ENCODE data around the gene TRIM5. TPM values are rescaled to one million over a fixed set of nuclear protein-coding genes. Genes with fewer than 3 reads are reported as not detected.

Gene TRIM5
- total RNA-seq, 2 experiments from 2014 or later, result 5.9 to 8.0 TPM

- Mint-ChIP-seq H3K4me1 (ENCODE audit: low read depth) (no peaks in the 10 kb centered on the region), H3K27ac (no peak overlapping the region)
- CTCF ChIA-PET, result no interaction called here
These were observed 29.4 kb downstream of the TRIM5 start for GRCh38 chr11:5655474-5655873.

DNA sequence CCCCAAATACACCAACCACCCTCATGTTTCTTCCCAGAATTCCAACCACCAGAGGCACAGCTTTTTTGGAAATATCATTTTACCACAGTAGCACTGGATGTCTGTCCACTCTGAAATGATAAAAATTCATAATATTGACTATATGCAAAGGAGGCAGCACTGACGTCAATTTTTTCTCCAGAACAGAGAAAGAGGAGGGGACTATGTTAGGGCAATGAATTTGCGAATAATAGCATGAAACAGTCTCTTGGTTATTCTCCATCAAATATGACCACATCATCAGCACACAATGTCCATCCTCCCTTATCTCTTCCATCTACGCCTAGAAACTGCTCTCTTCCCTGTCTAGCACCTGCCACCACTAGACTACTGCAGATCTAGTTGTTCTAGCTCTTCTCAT, 38.7 kb downstream of the TRIM5 start:
- Mint-ChIP-seq H3K36me3 (ENCODE audit: low read depth) (peaks cover 51% of the 10 kb centered on the region), H3K4me1 (ENCODE audit: low read depth) (no peaks in the 10 kb centered on the region), H3K9me3 (no peaks in the 10 kb centered on the region), H3K27me3 (no peaks in the 10 kb centered on the region), H3K4me3 (no peak overlapping the region), H3K27ac (no peak overlapping the region)
- H3K36me3 ChIP-seq (ENCODE audit: insufficient read depth, low read length), result peaks cover 22% of the 10 kb centered on the region
- no peaks in the 10 kb centered on the region for H3K9me3 ChIP-seq (ENCODE audit: control insufficient read depth in 1 of 2, insufficient read depth in 1 of 2, low read length in 2 of 2)
- no peaks in the 10 kb centered on the region for H3K4me1 ChIP-seq (ENCODE audit: insufficient read depth, low read length)
- CTCF ChIA-PET, result interaction anchor here (0.6 kb wide), 1 partner anchor 9 kb away, joined by 3 read pairs; no protein-coding TSS in a partner anchor
- no peaks in the 10 kb centered on the region for H3K27me3 ChIP-seq (ENCODE audit: control insufficient read depth in 1 of 2, insufficient read depth in 2 of 2, low read length in 2 of 2)
- intact Hi-C loops (cut with DNase I, micrococcal nuclease), result no loop called here
- no peak overlapping the region for H3K4me3 ChIP-seq (ENCODE audit: low read length)
- H3K27ac ChIP-seq (ENCODE audit: low read depth in 1 of 2, low read length in 2 of 2), result no peak overlapping the region
- TF ChIP-seq CTCF (IDR thresholded peaks at IDR 0.05), result no peak
- POLR2A ChIA-PET, result no interaction called here
- ATAC-seq (ENCODE audit: poor library complexity), result no peak
- no peak for DNase-seq

More at GRCh38 chr11:5655474-5655873, 29.4 kb downstream of the TRIM5 start:
- peaks cover 4 to 9% of the 10 kb centered on the region in 2 experiments for H3K9me3 ChIP-seq (ENCODE audit: control insufficient read depth in 1 of 2, insufficient read depth in 1 of 2, low read length in 2 of 2)
- no peak overlapping the region for H3K4me3 Mint-ChIP-seq
- H3K27me3 ChIP-seq (ENCODE audit: control insufficient read depth in 1 of 2, insufficient read depth in 2 of 2, low read length in 2 of 2), result no peaks in the 10 kb centered on the region
- no peaks in the 10 kb centered on the region for H3K4me1 ChIP-seq (ENCODE audit: insufficient read depth, low read length)
- H3K27ac ChIP-seq (ENCODE audit: low read depth in 1 of 2, low read length in 2 of 2), result no peak overlapping the region
- TF ChIP-seq CTCF (IDR thresholded peaks at IDR 0.05), result no peak
- ATAC-seq (ENCODE audit: poor library complexity) (no peak), DNase-seq (no peak)
- H3K4me3 ChIP-seq (ENCODE audit: low read length), result no peak overlapping the region
- POLR2A ChIA-PET, result no interaction called here
- H3K36me3 Mint-ChIP-seq (ENCODE audit: low read depth), result peaks cover 16% of the 10 kb centered on the region
- intact Hi-C loops (cut with DNase I, micrococcal nuclease), result no loop called here
- no peaks in the 10 kb centered on the region for H3K36me3 ChIP-seq (ENCODE audit: insufficient read depth, low read length)
- H3K9me3 Mint-ChIP-seq, result peaks cover 2% of the 10 kb centered on the region
- H3K27me3 Mint-ChIP-seq, result no peaks in the 10 kb centered on the region

DNA sequence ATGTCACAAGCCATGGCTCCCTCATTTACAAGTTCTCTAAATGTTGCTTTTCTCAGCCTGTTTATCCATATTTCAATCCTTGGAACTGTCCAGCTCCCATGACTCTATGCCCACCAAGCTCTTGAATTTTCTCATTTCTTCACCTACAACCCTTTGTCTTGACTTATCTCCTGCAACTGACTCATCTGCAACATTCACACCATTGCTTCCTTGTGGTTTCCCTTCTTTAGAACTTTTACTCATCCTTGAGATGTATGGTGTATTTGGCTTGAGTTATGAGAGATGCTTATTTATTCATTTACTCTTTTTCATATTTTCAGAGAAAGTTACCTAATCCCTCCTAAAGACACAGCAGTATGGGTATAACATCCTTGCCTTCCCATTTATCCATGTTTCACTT, 41.3 kb downstream of the TRIM5 start:
- no peaks in the 10 kb centered on the region for H3K4me1 ChIP-seq (ENCODE audit: insufficient read depth, low read length)
- no peaks in the 10 kb centered on the region for H3K9me3 ChIP-seq (ENCODE audit: control insufficient read depth in 1 of 2, insufficient read depth in 1 of 2, low read length in 2 of 2)
- Mint-ChIP-seq H3K36me3 (ENCODE audit: low read depth) (peaks cover 74% of the 10 kb centered on the region), H3K27me3 (no peaks in the 10 kb centered on the region), H3K4me3 (no peak overlapping the region), H3K27ac (no peak overlapping the region), H3K9me3 (no peaks in the 10 kb centered on the region), H3K4me1 (ENCODE audit: low read depth) (no peaks in the 10 kb centered on the region)
- no peak overlapping the region for H3K4me3 ChIP-seq (ENCODE audit: low read length)
- no peak overlapping the region for H3K27ac ChIP-seq (ENCODE audit: low read depth in 1 of 2, low read length in 2 of 2)
- ChIA-PET CTCF (no interaction called here), POLR2A (no interaction called here)
- no peak for TF ChIP-seq CTCF (IDR thresholded peaks at IDR 0.05)
- H3K27me3 ChIP-seq (ENCODE audit: control insufficient read depth in 1 of 2, insufficient read depth in 2 of 2, low read length in 2 of 2), result no peaks in the 10 kb centered on the region
- DNase-seq, result no peak
- intact Hi-C loops (cut with DNase I, micrococcal nuclease), result no loop called here
- H3K36me3 ChIP-seq (ENCODE audit: insufficient read depth, low read length), result peaks cover 22% of the 10 kb centered on the region
- ATAC-seq (ENCODE audit: poor library complexity), result no peak
